Measurements from ENCODE around the gene PKD1.

Gene PKD1

GRCh38 chr16:2054543-2055245, 81.0 kb downstream of the PKD1 start:
- DNase-seq (ENCODE audit: low read depth in 1 of 2, low spot score in 1 of 2) = no peak

GRCh38 chr16:2053897-2054296, 81.8 kb downstream of the PKD1 start:
- no peak for DNase-seq (ENCODE audit: low read depth in 1 of 2, low spot score in 1 of 2)

GRCh38 chr16:2053211-2053610, 82.5 kb downstream of the PKD1 start:
- no peak for DNase-seq (ENCODE audit: low read depth in 1 of 2, low spot score in 1 of 2)

- DNase-seq (ENCODE audit: low read depth in 1 of 2, low spot score in 1 of 2) = no peak
Measured at GRCh38 chr16:2048116-2048543, 87.6 kb downstream of the PKD1 start.

GRCh38 chr16:2047330-2048115, 88.2 kb downstream of the PKD1 start, which contains the start of the genes NTHL1 and TSC2:
Gene NTHL1, minus strand, starts transcription at chr16:2047834. Its CDS starts 11 bp downstream, at chr16:2047823.
Gene TSC2, plus strand, starts transcription at chr16:2047985. Its CDS starts 631 bp downstream, at chr16:2048616.
- peak; percentile 78 to 93 for DNase-seq (ENCODE audit: low read depth in 1 of 2, low spot score in 1 of 2)

DNA sequence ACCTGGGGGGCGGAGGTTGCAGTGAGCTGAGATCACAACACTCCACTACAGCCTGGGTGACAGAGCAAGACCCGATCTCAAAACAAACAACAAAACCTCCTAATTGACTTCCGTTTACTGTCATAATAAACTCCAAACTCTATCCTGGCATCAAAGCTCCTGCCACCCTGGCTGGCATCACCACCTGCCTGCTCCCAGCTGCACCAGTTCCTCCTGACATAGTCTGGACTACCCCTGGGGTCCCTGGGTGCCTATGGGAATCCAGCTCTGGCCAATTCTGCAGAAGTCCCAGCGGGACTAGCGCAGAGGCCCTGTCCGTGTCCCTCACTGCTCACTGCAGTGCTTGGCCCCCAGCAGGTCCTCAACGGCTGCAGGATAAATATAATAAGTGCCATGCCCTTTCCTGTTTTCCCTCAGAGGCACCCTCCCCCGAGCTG, 88.8 kb downstream of the PKD1 start:
- DNase-seq (ENCODE audit: low read depth in 1 of 2, low spot score in 1 of 2) = no peak

- no peak for DNase-seq (ENCODE audit: low read depth in 1 of 2, low spot score in 1 of 2)
Measured at GRCh38 chr16:2045965-2046892, 89.5 kb downstream of the PKD1 start.

DNA sequence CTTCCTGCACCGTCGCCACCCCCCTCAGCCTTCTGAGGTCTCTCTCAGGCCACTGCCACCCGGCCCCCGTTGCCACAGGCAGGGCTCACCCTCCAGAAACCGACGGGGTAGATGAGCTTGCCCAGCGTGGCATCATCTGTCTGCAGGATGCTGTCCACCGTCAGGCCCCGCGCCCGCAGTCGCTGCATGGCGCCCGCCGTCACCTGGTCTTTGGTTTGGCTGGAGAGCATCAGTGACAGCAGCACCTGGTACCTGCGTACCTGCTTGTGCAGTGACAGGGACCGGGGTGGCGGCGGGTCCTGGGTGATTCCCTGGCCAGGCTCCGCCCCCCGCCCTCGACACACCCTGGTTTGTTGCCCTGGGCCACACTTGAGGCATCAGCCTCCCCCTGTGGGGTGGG, 91.2 kb downstream of the PKD1 start:
- DNase-seq (ENCODE audit: low read depth in 1 of 2, low spot score in 1 of 2) = no peak

- DNase-seq (ENCODE audit: low read depth in 1 of 2, low spot score in 1 of 2) = no peak
Measured at GRCh38 chr16:2043667-2044451, 91.8 kb downstream of the PKD1 start.

DNA sequence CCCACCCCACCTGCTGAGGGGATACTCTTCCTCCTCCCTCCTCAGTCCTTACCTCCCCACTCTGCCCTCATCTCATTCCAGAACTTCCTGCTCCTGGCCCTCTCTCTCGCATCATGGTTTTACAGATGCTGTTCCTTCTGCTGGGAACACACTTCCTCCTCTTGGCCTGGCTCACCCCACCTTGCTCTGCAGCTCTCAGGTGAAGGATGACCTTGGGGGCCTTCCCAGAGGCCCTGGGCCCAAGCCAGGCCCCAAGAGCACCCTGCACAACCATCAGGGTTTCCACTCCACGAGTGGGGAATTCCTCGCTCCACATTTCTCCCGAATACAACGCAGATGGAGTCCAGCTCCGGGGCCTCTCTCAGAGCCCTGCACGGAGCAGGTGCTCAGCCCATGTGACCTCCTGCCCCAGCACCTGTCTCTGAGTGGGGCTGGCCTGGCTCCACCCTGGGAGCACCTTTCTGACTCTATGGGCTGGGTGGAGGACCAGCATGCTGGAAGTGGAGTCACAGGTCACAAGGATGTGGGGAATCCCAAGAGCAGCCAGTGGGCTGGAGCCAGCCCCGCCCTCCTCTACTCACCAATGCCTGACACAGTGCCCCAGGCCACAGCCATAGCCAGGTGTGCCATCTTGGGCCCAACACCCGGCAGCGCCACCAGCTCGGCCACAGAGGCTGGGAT, 92.6 kb downstream of the PKD1 start:
- no peak for DNase-seq (ENCODE audit: low read depth in 1 of 2, low spot score in 1 of 2)

- DNase-seq (ENCODE audit: low read depth in 1 of 2, low spot score in 1 of 2) = no peak
Measured at GRCh38 chr16:2042171-2042985, 93.3 kb downstream of the PKD1 start.

GRCh38 chr16:2040787-2041522, 94.7 kb downstream of the PKD1 start:
- no peak for DNase-seq (ENCODE audit: low read depth in 1 of 2, low spot score in 1 of 2)

- no peak for DNase-seq (ENCODE audit: low read depth in 1 of 2, low spot score in 1 of 2)
Measured at GRCh38 chr16:2040041-2040786, 95.5 kb downstream of the PKD1 start.

GRCh38 chr16:2039274-2040031, 96.2 kb downstream of the PKD1 start:
- DNase-seq (ENCODE audit: low read depth in 1 of 2, low spot score in 1 of 2) = no peak
